ENCODE results near the gene SLX9.

- TF ChIP-seq CTCF (IDR thresholded peaks at IDR 0.05) (no peak), ZFX (IDR thresholded peaks at IDR 0.05; ENCODE audit: borderline replicate concordance) (no peak)
Measured at GRCh38 chr21:44970766-44971671, 31.2 kb downstream of the SLX9 start.
